OCI-LY7 (cell line): ENCODE results near the gene OR4D2. TPM values are rescaled to one million over a fixed set of nuclear protein-coding genes. Genes with fewer than 3 reads are reported as not detected.
"Not testable (repeated sequence)": the region's sequence is repeated elsewhere in the genome, so short reads cannot be mapped to it uniquely, and the experiment has no call there.

Experiments used
- BruUV-seq: library from RNA; stranded (reverse); fragments of 400-500 nt; replicated peaks from 2 replicates; lab custom pipeline; 2021; lab: Mats Ljungman, UMichigan
- CTCF ChIA-PET: fragments of 300-600 bp; sonication (Branson Sonifier 250); formaldehyde crosslinking; loops from one replicate; lab custom pipeline; 2022; ENCODE audit warnings: antibody characterized with exemption; ENCODE audit not compliant: unreplicated experiment; lab: Charles Lee
- POLR2A ChIA-PET: fragments of 300-600 bp; sonication (Branson Sonifier 250); formaldehyde crosslinking; loops from one replicate; lab custom pipeline; 2022; ENCODE audit warnings: antibody characterized with exemption; lab: Charles Lee
- DNase-seq: peaks from one replicate; pipeline ENCODE4 v3.0.0-alpha.2; 2015; ENCODE audit warnings: low spot score
- H2AFZ ChIP-seq: fragments of 200-600 bp; sonication (generic), shearing (Covaris generic); 2 replicates; pipeline ENCODE4 v1.6.1; 2014; ENCODE audit warnings: mild to moderate bottlenecking, antibody characterized with exemption, low read length, moderate library complexity
- H3K27ac ChIP-seq: fragments of 200-600 bp; sonication (generic); 2 replicates; pipeline ENCODE4 v1.5.1; 2014; ENCODE audit warnings: mixed run types, low read depth, mild to moderate bottlenecking, moderate library complexity, low read length, inconsistent platforms; ENCODE audit not compliant: poor library complexity, severe bottlenecking
- H3K36me3 ChIP-seq: fragments of 200-600 bp; sonication (generic); 2 replicates; pipeline ENCODE4 v1.6.1; 2014; ENCODE audit warnings: mild to moderate bottlenecking, antibody characterized with exemption, low read length, moderate library complexity, mixed read lengths; ENCODE audit not compliant: insufficient read depth
- H3K4me1 ChIP-seq: fragments of 200-600 bp; sonication (generic); 2 replicates; pipeline ENCODE4 v1.5.1; 2014; ENCODE audit warnings: mild to moderate bottlenecking, low read length; ENCODE audit not compliant: insufficient read depth, poor library complexity, severe bottlenecking
- H3K4me2 ChIP-seq: fragments of 200-600 bp; sonication (generic); 2 replicates; pipeline ENCODE4 v1.6.1; 2014; ENCODE audit warnings: mild to moderate bottlenecking, low read length
- H3K4me3 ChIP-seq: fragments of 200-600 bp; sonication (generic); 2 replicates; pipeline ENCODE4 v1.5.1; 2014; ENCODE audit warnings: mild to moderate bottlenecking, low read depth, low read length; ENCODE audit not compliant: poor library complexity, severe bottlenecking
- H3K79me2 ChIP-seq: fragments of 200-600 bp; sonication (generic); 2 replicates; pipeline ENCODE4 v1.6.1; 2016; ENCODE audit warnings: low read depth, mild to moderate bottlenecking, low read length, moderate library complexity, mixed read lengths; ENCODE audit not compliant: insufficient read depth
- H3K9me2 ChIP-seq: fragments of 200-600 bp; sonication (generic); 2 replicates; pipeline ENCODE4 v1.6.1; 2016; ENCODE audit warnings: mild to moderate bottlenecking, low read length, mixed read lengths; ENCODE audit not compliant: insufficient read depth
- H3K9me3 ChIP-seq: fragments of 200-600 bp; sonication (generic); 2 replicates; pipeline ENCODE4 v1.6.1; 2014; ENCODE audit warnings: mild to moderate bottlenecking, mixed run types, low read length, mixed read lengths
- H4K20me1 ChIP-seq: fragments of 200-600 bp; sonication (generic); 2 replicates; pipeline ENCODE4 v1.6.1; 2014; ENCODE audit warnings: mild to moderate bottlenecking, antibody characterized with exemption, low read length, moderate library complexity, mixed read lengths; ENCODE audit not compliant: insufficient read depth
- EZH2phosphoT487 ChIP-seq: fragments of 200-600 bp; sonication (generic); IDR thresholded peaks from 2 replicates; pipeline ENCODE4 v1.6.1; 2018; ENCODE audit warnings: low read depth, borderline replicate concordance, mild to moderate bottlenecking, mixed run types, antibody characterized with exemption, low read length, moderate library complexity, mixed read lengths
- intact Hi-C: fragments of 100-400 bp; cut with micrococcal nuclease; formaldehyde crosslinking; loops from one replicate; pipeline ENCODE4 v1.10.0; 2022; ENCODE audit not compliant: unreplicated experiment
- total RNA-seq, 2 experiments: library from RNA; depleted of rRNA in 1 of 2; stranded (reverse); fragments of >200 nt in 1 of 2; shearing (Covaris generic) in 1 of 2; gene quantifications; 2 replicates each; pipeline ENCODE4 v1.2.3, GENCODE V29; 2014 to 2022
- TF ChIP-seq, protein P1 (sequence below): fragments of 200-600 bp; sonication (generic); conservative IDR thresholded peaks from 2 replicates; pipeline ENCODE4 v1.5.1; 2014; ENCODE audit warnings: mild to moderate bottlenecking, antibody characterized with exemption, low read length, moderate library complexity, mixed read lengths

Gene OR4D2
- total RNA-seq, 2 experiments from 2014 or later = not detected

DNA sequence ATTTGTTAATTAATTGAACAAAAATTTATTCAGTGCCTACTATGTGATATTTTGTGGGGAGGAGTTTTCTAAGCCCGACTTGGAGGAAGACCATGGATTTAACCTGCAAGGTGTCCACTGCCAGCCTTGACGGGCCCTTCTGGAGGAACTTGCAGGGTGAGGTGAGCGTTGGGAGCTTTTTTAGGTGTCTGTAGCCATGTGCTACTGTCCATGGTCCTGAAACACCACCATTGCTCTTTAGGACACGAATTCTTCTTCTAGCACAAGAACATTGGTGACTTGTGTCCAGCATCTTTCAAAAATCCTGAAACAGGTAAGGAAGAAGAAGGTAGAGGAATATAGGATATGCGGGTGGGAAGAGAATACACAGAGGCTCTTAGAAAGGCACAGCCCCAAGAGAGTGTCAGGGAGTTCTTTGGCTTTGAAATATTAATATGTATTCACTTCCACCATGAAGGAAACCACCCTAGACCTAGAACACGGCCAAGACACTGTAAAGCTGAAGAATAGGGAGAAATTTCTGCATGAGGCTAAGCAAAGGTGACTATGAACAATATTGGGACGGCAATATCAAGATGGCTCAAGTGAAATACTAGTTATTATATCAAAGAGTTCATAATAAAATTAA, 46.5 kb upstream of the OR4D2 start:
- H3K4me3 ChIP-seq = no peak overlapping the region
- BruUV-seq = no TSS peak
- H2AFZ ChIP-seq = no peak overlapping the region
- no peak overlapping the region for H3K4me2 ChIP-seq
- no peaks in the 10 kb centered on the region for H3K4me1 ChIP-seq
- no peaks in the 10 kb centered on the region for H4K20me1 ChIP-seq
- H3K27ac ChIP-seq = no peak overlapping the region
- no peaks in the 10 kb centered on the region for H3K9me3 ChIP-seq
- intact Hi-C loops = no loop called here
- ChIA-PET POLR2A (no interaction called here), CTCF (no interaction called here)
- DNase-seq = peak; percentile 55
- H3K9me2 ChIP-seq = no peaks in the 10 kb centered on the region
- TF ChIP-seq, protein P1, sequence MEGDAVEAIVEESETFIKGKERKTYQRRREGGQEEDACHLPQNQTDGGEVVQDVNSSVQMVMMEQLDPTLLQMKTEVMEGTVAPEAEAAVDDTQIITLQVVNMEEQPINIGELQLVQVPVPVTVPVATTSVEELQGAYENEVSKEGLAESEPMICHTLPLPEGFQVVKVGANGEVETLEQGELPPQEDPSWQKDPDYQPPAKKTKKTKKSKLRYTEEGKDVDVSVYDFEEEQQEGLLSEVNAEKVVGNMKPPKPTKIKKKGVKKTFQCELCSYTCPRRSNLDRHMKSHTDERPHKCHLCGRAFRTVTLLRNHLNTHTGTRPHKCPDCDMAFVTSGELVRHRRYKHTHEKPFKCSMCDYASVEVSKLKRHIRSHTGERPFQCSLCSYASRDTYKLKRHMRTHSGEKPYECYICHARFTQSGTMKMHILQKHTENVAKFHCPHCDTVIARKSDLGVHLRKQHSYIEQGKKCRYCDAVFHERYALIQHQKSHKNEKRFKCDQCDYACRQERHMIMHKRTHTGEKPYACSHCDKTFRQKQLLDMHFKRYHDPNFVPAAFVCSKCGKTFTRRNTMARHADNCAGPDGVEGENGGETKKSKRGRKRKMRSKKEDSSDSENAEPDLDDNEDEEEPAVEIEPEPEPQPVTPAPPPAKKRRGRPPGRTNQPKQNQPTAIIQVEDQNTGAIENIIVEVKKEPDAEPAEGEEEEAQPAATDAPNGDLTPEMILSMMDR = no peak
- TF ChIP-seq EZH2phosphoT487 = no peak
- H3K36me3 ChIP-seq = no peaks in the 10 kb centered on the region
- H3K79me2 ChIP-seq = no peaks in the 10 kb centered on the region

DNA sequence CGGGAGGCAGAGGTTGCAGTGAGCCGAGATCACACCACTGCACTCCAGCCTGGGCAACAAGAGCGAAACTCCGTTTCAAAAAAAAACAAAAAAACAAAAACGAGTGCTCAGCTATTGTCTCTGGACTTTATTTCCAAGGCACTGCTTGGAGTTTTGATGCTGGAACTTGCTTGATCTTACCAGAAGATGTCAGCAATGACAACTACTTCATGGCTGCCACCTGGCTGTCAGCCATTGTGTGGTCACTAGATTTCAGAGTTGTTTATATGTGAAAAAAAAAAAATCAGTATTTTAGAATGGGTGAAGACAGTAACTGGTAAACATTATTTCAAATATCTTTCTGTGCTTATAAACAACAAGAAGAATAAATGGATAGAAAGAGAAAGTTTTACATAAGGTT, 44.9 kb upstream of the OR4D2 start:
- peak; percentile 39 for DNase-seq
- H3K79me2 ChIP-seq = no peaks in the 10 kb centered on the region
- H3K27ac ChIP-seq = no peak overlapping the region
- H3K4me1 ChIP-seq = no peaks in the 10 kb centered on the region
- CTCF ChIA-PET = no interaction called here
- no peak overlapping the region for H2AFZ ChIP-seq
- intact Hi-C loops = no loop called here
- no peaks in the 10 kb centered on the region for H3K9me3 ChIP-seq
- no peaks in the 10 kb centered on the region for H4K20me1 ChIP-seq
- no peak overlapping the region for H3K4me3 ChIP-seq
- POLR2A ChIA-PET = no interaction called here
- BruUV-seq = no TSS peak
- H3K36me3 ChIP-seq = no peaks in the 10 kb centered on the region
- H3K9me2 ChIP-seq = no peaks in the 10 kb centered on the region
- no peak overlapping the region for H3K4me2 ChIP-seq
- TF ChIP-seq, protein P1 = peak; percentile 67
- no peak for TF ChIP-seq EZH2phosphoT487

DNA sequence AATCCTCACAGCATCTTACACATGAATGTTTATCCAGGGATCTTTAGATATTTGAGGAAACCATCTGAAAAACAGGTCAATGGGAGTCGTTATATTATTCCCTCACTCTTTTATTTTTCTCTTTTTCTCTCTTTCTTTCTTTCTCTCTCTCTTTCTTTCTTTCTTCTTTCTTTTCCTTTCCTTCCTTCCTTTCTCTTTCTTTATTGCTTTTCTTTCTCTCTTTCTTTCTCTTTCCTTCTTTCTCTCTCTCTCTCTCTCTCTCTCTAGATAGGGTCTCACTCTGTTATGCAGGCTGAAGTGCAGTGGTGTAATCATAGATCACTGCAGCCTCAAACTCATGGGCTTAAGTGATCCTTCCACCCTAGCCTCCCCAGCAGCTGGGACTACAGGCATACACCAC, 38.9 kb upstream of the OR4D2 start:
- BruUV-seq = no TSS peak
- POLR2A ChIA-PET = no interaction called here
- intact Hi-C loops = no loop called here

DNA sequence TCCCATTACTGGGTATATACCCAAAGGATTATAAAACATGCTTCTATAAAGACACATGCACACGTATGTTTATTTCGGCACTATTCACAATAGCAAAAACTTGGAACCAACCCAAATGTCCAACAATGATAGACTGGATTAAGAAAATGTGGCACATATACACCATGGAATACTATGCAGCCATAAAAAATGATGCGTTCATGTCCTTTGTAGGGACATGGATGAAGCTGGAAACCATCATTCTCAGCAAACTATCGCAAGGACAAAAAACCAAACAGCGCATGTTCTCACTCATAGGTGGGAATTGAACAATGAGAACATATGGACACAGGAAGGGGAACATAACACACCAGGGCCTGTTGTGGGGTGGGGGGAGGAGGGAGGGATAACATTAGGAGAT, 34.1 kb upstream of the OR4D2 start:
- CTCF ChIA-PET, H3K4me1 ChIP-seq, intact Hi-C loops, H4K20me1 ChIP-seq, BruUV-seq, H3K79me2 ChIP-seq, H3K27ac ChIP-seq, H3K36me3 ChIP-seq, POLR2A ChIA-PET, H3K9me3 ChIP-seq, H3K4me3 ChIP-seq, H2AFZ ChIP-seq, H3K4me2 ChIP-seq, DNase-seq, H3K9me2 ChIP-seq: not testable (repeated sequence)

More for the DNA sequence above, 38.9 kb upstream of the OR4D2 start:
- Histone ChIP-seq H3K36me3 (no peaks in the 10 kb centered on the region), H3K4me3 (no peak overlapping the region), H3K4me1 (no peaks in the 10 kb centered on the region), H4K20me1 (no peaks in the 10 kb centered on the region), H3K9me3 (no peaks in the 10 kb centered on the region), H3K9me2 (no peaks in the 10 kb centered on the region), H3K4me2 (no peak overlapping the region), H3K27ac (no peak overlapping the region), H2AFZ (no peak overlapping the region), H3K79me2 (no peaks in the 10 kb centered on the region)
- TF ChIP-seq, protein P1 = no peak
- CTCF ChIA-PET = no interaction called here
- no peak for DNase-seq
